ENCODE results near the gene SPAG9.
"Not testable (repeated sequence)": the region's sequence is repeated elsewhere in the genome, so short reads cannot be mapped to it uniquely, and the experiment has no call there.

SPAG9 gene

GRCh38 chr17:51142597-51142996 is 21.9 kb upstream of the SPAG9 start:
- no peak for DNase-seq (ENCODE audit: low spot score)

- DNase-seq (ENCODE audit: low spot score) = no peak
Observed at GRCh38 chr17:51135956-51136355, 15.3 kb upstream of the SPAG9 start.

- peak; percentile 32 for DNase-seq (ENCODE audit: low spot score)
Observed at GRCh38 chr17:51133365-51133764, 12.7 kb upstream of the SPAG9 start.

- peak; percentile 20 for DNase-seq (ENCODE audit: low spot score)
Observed at GRCh38 chr17:51132964-51133319, 12.3 kb upstream of the SPAG9 start.

GRCh38 chr17:51128076-51128475 is 7.4 kb upstream of the SPAG9 start:
- no peak for DNase-seq (ENCODE audit: low spot score)

- DNase-seq (ENCODE audit: low spot score) = no peak
Observed at GRCh38 chr17:51124640-51125503, 4.2 kb upstream of the SPAG9 start.

- DNase-seq (ENCODE audit: low spot score) = not testable (repeated sequence)
Observed at GRCh38 chr17:51122473-51123115, 1.9 kb upstream of the SPAG9 start.

- DNase-seq (ENCODE audit: low spot score) = peak; percentile 86
Observed at GRCh38 chr17:51121620-51122472, 1.2 kb upstream of the SPAG9 start.

GRCh38 chr17:51120357-51120738 is 320 bp downstream of the SPAG9 start:
- peak; percentile 37 for DNase-seq (ENCODE audit: low spot score)

GRCh38 chr17:51119415-51120356 is 982 bp downstream of the SPAG9 start:
- peak; percentile 45 for DNase-seq (ENCODE audit: low spot score)

GRCh38 chr17:51118330-51119195 is 2.1 kb downstream of the SPAG9 start:
- no peak for DNase-seq (ENCODE audit: low spot score)

- DNase-seq (ENCODE audit: low spot score) = no peak
Observed at GRCh38 chr17:51115179-51115578, 5.5 kb downstream of the SPAG9 start.

GRCh38 chr17:51112303-51113222 is 8.1 kb downstream of the SPAG9 start:
- not testable (repeated sequence) for DNase-seq (ENCODE audit: low spot score)

- no peak for DNase-seq (ENCODE audit: low spot score)
Observed at GRCh38 chr17:51107778-51108177, 12.9 kb downstream of the SPAG9 start.

- DNase-seq (ENCODE audit: low spot score) = no peak
Observed at GRCh38 chr17:51103451-51103850, 17.2 kb downstream of the SPAG9 start.

GRCh38 chr17:51103050-51103449 is 17.6 kb downstream of the SPAG9 start:
- DNase-seq (ENCODE audit: low spot score) = no peak

GRCh38 chr17:51097708-51098446 is 22.8 kb downstream of the SPAG9 start:
- DNase-seq (ENCODE audit: low spot score) = no peak

- no peak for DNase-seq (ENCODE audit: low spot score)
Observed at GRCh38 chr17:51091635-51092034, 29.0 kb downstream of the SPAG9 start.

GRCh38 chr17:51088868-51089267 is 31.8 kb downstream of the SPAG9 start:
- not testable (repeated sequence) for DNase-seq (ENCODE audit: low spot score)
